ENCODE results near the gene BAHCC1.

GRCh38 chr17:81368161-81369022, 26.9 kb upstream of the BAHCC1 start:
- no peak for TF ChIP-seq CTCF (IDR thresholded peaks at IDR 0.05)
- no peak for TF ChIP-seq NR1H2 (CRISPR knock-in tag; IDR thresholded peaks at IDR 0.05)
- TF ChIP-seq PREB (CRISPR knock-in tag; IDR thresholded peaks at IDR 0.05; ENCODE audit: borderline replicate concordance): no peak
- TF ChIP-seq, protein P1, sequence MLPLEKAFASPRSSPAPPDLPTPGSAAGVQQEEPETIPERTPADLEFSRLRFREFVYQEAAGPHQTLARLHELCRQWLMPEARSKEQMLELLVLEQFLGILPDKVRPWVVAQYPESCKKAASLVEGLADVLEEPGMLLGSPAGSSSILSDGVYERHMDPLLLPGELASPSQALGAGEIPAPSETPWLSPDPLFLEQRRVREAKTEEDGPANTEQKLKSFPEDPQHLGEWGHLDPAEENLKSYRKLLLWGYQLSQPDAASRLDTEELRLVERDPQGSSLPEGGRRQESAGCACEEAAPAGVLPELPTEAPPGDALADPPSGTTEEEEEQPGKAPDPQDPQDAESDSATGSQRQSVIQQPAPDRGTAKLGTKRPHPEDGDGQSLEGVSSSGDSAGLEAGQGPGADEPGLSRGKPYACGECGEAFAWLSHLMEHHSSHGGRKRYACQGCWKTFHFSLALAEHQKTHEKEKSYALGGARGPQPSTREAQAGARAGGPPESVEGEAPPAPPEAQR (CRISPR knock-in tag; IDR thresholded peaks at IDR 0.05): no peak
- TF ChIP-seq JUN (CRISPR knock-in tag; IDR thresholded peaks at IDR 0.05): no peak
- TF ChIP-seq ZNF532 (CRISPR knock-in tag; IDR thresholded peaks at IDR 0.05; ENCODE audit: borderline replicate concordance): no peak
- TF ChIP-seq KAT7 (CRISPR knock-in tag; IDR thresholded peaks at IDR 0.05; ENCODE audit: borderline replicate concordance): no peak
- no peak for TF ChIP-seq GTF2I (CRISPR knock-in tag; conservative IDR thresholded peaks at IDR 0.05)
- TF ChIP-seq ATF2 (CRISPR knock-in tag; IDR thresholded peaks at IDR 0.05; ENCODE audit: borderline replicate concordance, low read depth): no peak
- no peak for TF ChIP-seq ESRRA (CRISPR knock-in tag; IDR thresholded peaks at IDR 0.05; ENCODE audit: borderline replicate concordance)
- no peak for TF ChIP-seq FOXP1 (CRISPR knock-in tag; IDR thresholded peaks at IDR 0.05; ENCODE audit: borderline replicate concordance)
